Activated CD4-positive, alpha-beta memory T cell treated with anti-CD3 and anti-CD28 coated beads for 36 hours (primary cell): Measurements from ENCODE around the gene SPEG. TPM values are rescaled to one million over a fixed set of nuclear protein-coding genes. Genes with fewer than 3 reads are reported as not detected.

Source experiments
- CTCF ChIA-PET: fragments of 350-600 bp; sonication (Branson Sonifier 250); formaldehyde crosslinking; loops from one replicate; lab custom pipeline; 2021; ENCODE audit warnings: antibody characterized with exemption, inconsistent platforms; lab: Charles Lee
- POLR2A ChIA-PET: fragments of 350-600 bp; sonication (Branson Sonifier 250); formaldehyde crosslinking; loops from one replicate; lab custom pipeline; 2021; ENCODE audit warnings: antibody characterized with exemption; lab: Charles Lee
- DNase-seq: peaks from one replicate; pipeline ENCODE4 v3.0.0-alpha.2; 2020
- H3K27ac Mint-ChIP-seq: one replicate; pipeline ENCODE4 v1.8.0; 2021; ENCODE audit warnings: mixed read lengths
- H3K27me3 Mint-ChIP-seq: one replicate; pipeline ENCODE4 v1.8.0; 2021; ENCODE audit warnings: mixed read lengths
- H3K36me3 Mint-ChIP-seq: one replicate; pipeline ENCODE4 v1.8.0; 2021; ENCODE audit warnings: mixed read lengths
- H3K4me1 Mint-ChIP-seq: one replicate; pipeline ENCODE4 v1.8.0; 2021; ENCODE audit warnings: low read depth, mixed read lengths
- H3K4me3 Mint-ChIP-seq: one replicate; pipeline ENCODE4 v1.8.0; 2021; ENCODE audit warnings: mild to moderate bottlenecking, mixed read lengths
- H3K9me3 Mint-ChIP-seq: one replicate; pipeline ENCODE4 v1.8.0; 2021; ENCODE audit warnings: mixed read lengths
- intact Hi-C: fragments of 100-400 bp; cut with micrococcal nuclease; formaldehyde crosslinking; loops from one replicate; pipeline ENCODE4 v1.15.1; 2023
- total RNA-seq, 2 experiments: library from RNA; stranded (reverse); gene quantifications; one replicate each; pipeline ENCODE4 v1.2.3, GENCODE V29; 2021

Gene SPEG
- total RNA-seq, 2 experiments from 2014 or later: 1.1 to 1.7 TPM

DNA sequence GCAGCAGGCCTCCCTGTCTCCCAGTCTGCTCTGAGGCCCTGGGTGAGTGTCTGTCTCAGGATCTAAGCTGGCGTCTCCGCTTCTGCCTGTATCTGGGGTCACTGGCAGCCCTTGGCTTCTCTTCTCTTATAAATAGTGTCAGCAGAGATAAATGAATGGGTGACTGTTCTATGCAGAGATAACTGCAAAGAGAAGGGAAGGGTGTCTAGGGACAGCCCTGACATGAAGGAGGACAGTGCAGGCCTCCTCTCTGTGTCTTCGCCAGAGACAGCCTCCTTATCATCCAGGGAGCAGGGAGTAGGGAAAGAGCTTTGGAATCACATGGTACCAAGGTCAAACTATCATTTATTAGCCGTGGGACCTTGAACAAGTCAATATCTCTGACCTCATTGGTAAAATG, 35.8 kb downstream of the SPEG start:
- Mint-ChIP-seq H3K27me3 (no peaks in the 10 kb centered on the region), H3K27ac (no peak overlapping the region), H3K36me3 (no peaks in the 10 kb centered on the region), H3K4me1 (no peaks in the 10 kb centered on the region), H3K4me3 (no peak overlapping the region), H3K9me3 (no peaks in the 10 kb centered on the region)
- DNase-seq: no peak
- ChIA-PET POLR2A (no interaction called here), CTCF (interaction anchor here (1.1 to 9.8 kb wide), 3 partner anchors 17 to 59 kb away, joined by 3 to 95 read pairs (median 4); partner anchors contain the start of gene GMPPA)
- intact Hi-C loops: no loop called here

DNA sequence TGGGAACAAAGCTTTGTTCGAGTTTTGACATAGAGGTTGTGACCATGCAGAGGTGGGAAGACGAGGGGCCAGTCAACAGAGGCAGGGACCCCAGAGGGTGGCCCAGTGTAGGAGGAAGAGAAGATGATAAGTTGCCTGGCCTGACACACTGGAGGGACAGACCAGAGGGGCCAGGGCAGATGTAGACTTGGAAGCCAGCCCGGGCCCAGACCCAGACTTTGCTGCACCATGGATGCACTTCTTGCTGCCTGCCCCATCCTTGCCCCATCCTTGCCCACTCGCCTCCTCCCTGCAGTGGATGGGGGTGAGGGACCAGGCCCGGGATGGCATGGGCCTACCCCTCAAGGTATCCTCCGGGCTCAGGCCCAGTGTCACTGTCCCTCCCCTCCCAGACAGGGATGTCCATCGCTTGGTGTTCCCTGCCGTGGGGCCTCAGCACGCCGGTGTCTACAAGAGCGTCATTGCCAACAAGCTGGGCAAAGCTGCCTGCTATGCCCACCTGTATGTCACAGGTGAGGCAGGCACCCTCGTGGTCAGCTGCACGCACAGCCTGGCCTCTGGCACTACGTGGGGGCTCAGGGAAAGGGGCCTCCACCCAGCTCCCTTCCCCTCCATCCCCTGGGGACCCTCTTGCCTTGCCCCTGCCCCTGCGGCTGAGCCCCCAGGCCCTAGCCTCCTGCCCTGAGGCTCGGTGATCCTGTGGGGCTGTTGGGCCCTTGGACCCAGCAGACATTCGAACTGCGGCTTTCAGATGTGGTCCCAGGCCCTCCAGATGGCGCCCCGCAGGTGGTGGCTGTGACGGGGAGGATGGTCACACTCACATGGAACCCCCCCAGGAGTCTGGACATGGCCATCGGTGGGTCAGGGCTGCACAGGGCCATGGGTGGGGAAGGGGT, 37.1 kb downstream of the SPEG start:
- Mint-ChIP-seq H3K27ac (no peak overlapping the region), H3K4me1 (peaks cover 4% of the 10 kb centered on the region), H3K27me3 (peaks cover 2% of the 10 kb centered on the region), H3K4me3 (no peak overlapping the region), H3K36me3 (no peaks in the 10 kb centered on the region), H3K9me3 (no peaks in the 10 kb centered on the region)
- DNase-seq: no peak
- ChIA-PET CTCF (interaction anchor here (9.8 kb wide), 1 partner anchor 58 kb away, joined by 95 read pairs; no protein-coding TSS in a partner anchor), POLR2A (no interaction called here)
- intact Hi-C loops: no loop called here

DNA sequence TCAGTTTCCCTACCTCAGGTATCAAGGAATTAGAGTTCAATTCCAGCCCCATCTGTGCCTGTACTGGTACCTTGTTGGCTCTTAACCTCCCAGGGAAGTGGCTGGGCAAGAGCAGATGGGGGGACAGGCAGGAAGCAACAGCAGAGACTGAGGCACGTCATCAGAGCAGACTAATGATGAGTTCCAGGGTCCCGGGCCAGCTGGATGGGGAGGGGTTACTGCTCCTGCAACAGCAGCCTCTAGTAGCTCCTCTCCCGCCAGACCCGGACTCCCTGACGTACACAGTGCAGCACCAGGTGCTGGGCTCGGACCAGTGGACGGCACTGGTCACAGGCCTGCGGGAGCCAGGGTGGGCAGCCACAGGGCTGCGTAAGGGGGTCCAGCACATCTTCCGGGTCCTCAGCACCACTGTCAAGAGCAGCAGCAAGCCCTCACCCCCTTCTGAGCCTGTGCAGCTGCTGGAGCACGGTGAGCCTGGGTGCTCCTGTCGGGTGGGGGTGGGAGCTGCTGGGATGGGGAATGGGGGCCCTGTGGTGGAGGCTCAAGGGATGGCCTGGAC, 38.1 kb downstream of the SPEG start:
- no peak overlapping the region for H3K27ac Mint-ChIP-seq
- intact Hi-C loops: no loop called here
- H3K27me3 Mint-ChIP-seq: peaks cover 2% of the 10 kb centered on the region
- H3K9me3 Mint-ChIP-seq: no peaks in the 10 kb centered on the region
- ChIA-PET POLR2A (no interaction called here), CTCF (interaction anchor here (0.7 to 9.8 kb wide), 2 partner anchors 57 to 70 kb away, joined by 4 to 95 read pairs; no protein-coding TSS in a partner anchor)
- DNase-seq: no peak
- H3K4me1 Mint-ChIP-seq: peaks cover 4% of the 10 kb centered on the region
- no peak overlapping the region for H3K4me3 Mint-ChIP-seq
- no peaks in the 10 kb centered on the region for H3K36me3 Mint-ChIP-seq

DNA sequence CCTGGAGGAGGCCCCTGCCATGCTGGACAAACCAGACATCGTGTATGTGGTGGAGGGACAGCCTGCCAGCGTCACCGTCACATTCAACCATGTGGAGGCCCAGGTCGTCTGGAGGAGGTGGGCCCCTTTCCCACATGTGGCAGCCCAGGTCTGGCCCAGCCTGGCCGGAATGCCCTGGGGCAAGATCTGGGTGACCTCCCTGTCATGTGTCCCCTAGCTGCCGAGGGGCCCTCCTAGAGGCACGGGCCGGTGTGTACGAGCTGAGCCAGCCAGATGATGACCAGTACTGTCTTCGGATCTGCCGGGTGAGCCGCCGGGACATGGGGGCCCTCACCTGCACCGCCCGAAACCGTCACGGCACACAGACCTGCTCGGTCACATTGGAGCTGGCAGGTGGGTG, 38.9 kb downstream of the SPEG start:
- no peak overlapping the region for H3K27ac Mint-ChIP-seq
- peaks cover 4% of the 10 kb centered on the region for H3K4me1 Mint-ChIP-seq
- DNase-seq: no peak
- peaks cover 2% of the 10 kb centered on the region for H3K27me3 Mint-ChIP-seq
- ChIA-PET POLR2A (no interaction called here), CTCF (interaction anchor here (0.7 to 9.8 kb wide), 2 partner anchors 56 to 68 kb away, joined by 4 to 95 read pairs; no protein-coding TSS in a partner anchor)
- intact Hi-C loops: no loop called here
- no peaks in the 10 kb centered on the region for H3K36me3 Mint-ChIP-seq
- H3K4me3 Mint-ChIP-seq: no peak overlapping the region
- no peaks in the 10 kb centered on the region for H3K9me3 Mint-ChIP-seq

DNA sequence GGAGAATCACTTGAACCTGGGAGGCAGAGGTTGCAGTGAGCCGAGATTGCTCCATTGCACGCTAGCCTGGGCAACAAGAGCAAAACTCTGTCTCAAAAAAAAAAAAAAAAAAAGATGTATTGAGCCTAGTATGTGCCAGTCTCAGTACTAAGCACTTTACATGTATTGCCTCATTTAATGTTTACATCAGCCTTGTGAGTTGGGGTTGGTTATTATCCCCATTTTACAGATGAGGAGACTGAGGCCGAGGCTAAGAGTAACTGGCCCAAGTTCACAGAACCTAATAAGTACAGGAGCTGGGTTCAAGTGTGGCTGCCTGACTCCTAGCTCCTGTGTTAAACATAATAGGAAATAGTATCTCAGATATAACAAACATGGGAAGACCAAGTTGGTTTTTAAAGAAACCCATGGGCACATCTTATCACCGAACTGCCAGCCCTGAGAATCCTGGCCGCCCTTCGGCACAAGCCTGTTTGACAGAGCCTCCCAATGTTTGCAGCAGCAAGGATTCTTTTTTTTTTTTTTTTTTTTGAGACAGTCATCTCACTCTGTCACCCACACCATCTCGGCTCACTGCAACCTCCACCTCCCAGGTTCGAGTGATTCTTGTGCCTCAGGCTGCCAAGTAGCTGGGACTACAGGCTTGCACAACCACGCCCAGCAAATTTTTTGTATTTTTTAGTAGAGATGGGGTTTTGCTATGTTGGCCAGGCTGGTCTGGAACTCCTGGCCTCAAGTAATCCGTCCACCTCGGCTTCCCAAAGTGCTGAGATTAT, 39.8 kb downstream of the SPEG start:
- Mint-ChIP-seq H3K9me3 (no peaks in the 10 kb centered on the region), H3K36me3 (no peaks in the 10 kb centered on the region), H3K4me3 (no peak overlapping the region), H3K27me3 (peaks cover 2% of the 10 kb centered on the region), H3K27ac (no peak overlapping the region), H3K4me1 (peaks cover 4% of the 10 kb centered on the region)
- ChIA-PET POLR2A (no interaction called here), CTCF (interaction anchor here (0.7 to 9.8 kb wide), 4 partner anchors 11 to 67 kb away, joined by 4 to 95 read pairs (median 11); no protein-coding TSS in a partner anchor)
- DNase-seq: no peak
- intact Hi-C loops: no loop called here

DNA sequence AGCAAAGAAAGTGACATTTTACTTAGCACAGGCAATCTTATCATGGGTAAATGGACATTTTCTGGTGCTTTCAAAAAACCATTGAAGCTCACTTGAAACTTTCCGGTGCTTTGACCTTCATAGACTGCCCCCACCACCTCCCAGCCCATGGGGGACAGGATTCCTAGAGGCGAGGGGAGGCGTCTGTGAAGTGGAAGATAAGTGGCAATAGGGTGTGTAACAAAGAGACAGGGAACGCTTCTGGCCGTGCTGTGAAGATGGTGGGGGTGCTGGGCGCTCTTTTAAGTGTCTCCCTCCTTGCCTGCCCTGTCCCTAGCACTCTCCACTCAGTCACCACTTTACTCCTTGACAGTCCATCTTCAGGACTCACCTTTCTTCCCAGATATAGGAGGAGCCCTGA, 40.6 kb downstream of the SPEG start:
- peaks cover 4% of the 10 kb centered on the region for H3K4me1 Mint-ChIP-seq
- no peaks in the 10 kb centered on the region for H3K9me3 Mint-ChIP-seq
- no peak for DNase-seq
- no peak overlapping the region for H3K27ac Mint-ChIP-seq
- H3K4me3 Mint-ChIP-seq: no peak overlapping the region
- H3K36me3 Mint-ChIP-seq: no peaks in the 10 kb centered on the region
- peaks cover 2% of the 10 kb centered on the region for H3K27me3 Mint-ChIP-seq
- CTCF ChIA-PET: interaction anchor here (0.8 to 9.8 kb wide), 10 partner anchors 12 to 68 kb away, joined by 3 to 95 read pairs (median 6); partner anchors contain the start of genes CHPF, GMPPA and TMEM198
- POLR2A ChIA-PET: no interaction called here
- intact Hi-C loops: no loop called here

DNA sequence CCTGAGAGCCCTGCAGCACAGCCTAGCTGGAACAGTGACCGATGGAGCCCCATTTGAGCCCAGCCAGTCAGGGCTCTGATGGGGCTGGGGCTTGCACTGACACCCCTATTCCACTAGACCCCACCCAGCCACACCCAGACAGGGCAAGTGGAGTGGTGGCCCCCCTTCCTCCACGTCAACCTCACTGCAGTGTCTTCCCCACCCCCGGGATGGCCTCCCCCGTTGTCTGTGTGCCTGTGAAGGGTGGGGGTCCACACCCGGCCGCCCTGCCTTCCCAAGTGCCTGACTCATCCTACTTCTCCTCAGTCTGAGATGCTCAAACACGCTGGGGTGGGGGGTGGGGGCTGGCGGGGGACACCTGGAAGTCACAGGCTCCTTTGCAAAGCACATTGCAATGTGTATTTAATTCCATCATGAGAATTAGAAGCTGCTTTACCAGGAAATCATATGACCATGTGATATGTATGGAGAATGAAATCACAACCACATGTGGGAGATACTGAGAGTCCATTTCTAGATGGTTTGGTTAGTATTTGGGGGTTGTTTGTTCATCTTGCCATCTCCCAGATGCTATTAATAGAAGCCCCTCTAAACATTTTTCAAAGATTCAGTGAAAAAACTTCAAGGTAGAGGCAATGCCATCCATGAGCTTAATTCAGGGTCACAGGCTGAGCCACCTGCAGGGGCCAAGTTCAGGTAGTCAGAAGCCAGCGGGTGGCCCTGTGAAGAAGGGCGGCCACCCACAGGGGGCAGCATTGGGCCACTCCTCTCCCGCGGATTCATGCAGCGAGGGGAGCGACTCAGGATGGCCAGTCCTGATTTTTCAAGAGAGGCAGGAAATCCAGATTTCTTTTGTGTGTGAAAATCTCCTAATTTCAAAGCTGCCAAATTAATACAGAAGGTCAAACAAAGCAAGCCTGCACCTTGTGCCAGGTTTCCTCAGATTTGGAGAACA, 41.3 kb downstream of the SPEG start:
- CTCF ChIA-PET: interaction anchor here (0.6 to 9.8 kb wide), 16 partner anchors 10 to 918 kb away, joined by 3 to 95 read pairs (median 5); partner anchors contain the start of genes CHPF, GMPPA and TMEM198
- H3K27ac Mint-ChIP-seq: no peak overlapping the region
- H3K4me3 Mint-ChIP-seq: no peak overlapping the region
- no peaks in the 10 kb centered on the region for H3K36me3 Mint-ChIP-seq
- peaks cover 3% of the 10 kb centered on the region for H3K27me3 Mint-ChIP-seq
- peaks cover 4% of the 10 kb centered on the region for H3K4me1 Mint-ChIP-seq
- H3K9me3 Mint-ChIP-seq: no peaks in the 10 kb centered on the region
- POLR2A ChIA-PET: no interaction called here
- intact Hi-C loops: loop anchor here (1.0 to 2.0 kb wide), 2 partner anchors 23 to 54 kb away; partner anchors contain the start of gene GMPPA
- peak; percentile 78 for DNase-seq

DNA sequence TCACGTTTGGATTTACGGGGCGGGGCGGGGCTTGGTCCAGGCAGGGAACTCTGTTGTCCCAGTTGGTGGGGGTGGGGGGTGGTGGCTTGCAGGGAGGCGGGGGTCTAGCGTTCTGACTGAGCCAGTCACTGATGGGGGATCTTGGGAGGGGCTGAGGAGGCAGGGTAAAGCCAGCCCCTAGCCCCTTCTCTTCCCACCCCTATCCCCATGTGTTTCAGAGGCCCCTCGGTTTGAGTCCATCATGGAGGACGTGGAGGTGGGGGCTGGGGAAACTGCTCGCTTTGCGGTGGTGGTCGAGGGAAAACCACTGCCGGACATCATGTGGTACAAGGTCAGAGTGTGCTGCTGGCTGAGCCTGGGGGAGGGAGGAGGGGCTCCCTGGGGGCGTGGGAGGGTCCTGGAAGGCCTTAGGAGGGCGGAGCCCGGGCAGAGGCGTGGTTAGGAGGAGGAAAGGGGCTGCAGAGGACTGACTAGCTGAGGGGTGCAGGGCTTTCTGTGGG, 42.1 kb downstream of the SPEG start:
- peaks cover 4% of the 10 kb centered on the region for H3K4me1 Mint-ChIP-seq
- no peaks in the 10 kb centered on the region for H3K36me3 Mint-ChIP-seq
- peaks cover 3% of the 10 kb centered on the region for H3K27me3 Mint-ChIP-seq
- intact Hi-C loops: loop anchor here (1.0 to 2.0 kb wide), 2 partner anchors 22 to 54 kb away; partner anchors contain the start of gene GMPPA
- CTCF ChIA-PET: interaction anchor here (0.6 to 9.8 kb wide), 12 partner anchors 9 to 919 kb away, joined by 3 to 95 read pairs (median 6); partner anchors contain the start of gene GMPPA
- no peak overlapping the region for H3K27ac Mint-ChIP-seq
- no peak for DNase-seq
- POLR2A ChIA-PET: no interaction called here
- H3K9me3 Mint-ChIP-seq: no peaks in the 10 kb centered on the region
- no peak overlapping the region for H3K4me3 Mint-ChIP-seq

DNA sequence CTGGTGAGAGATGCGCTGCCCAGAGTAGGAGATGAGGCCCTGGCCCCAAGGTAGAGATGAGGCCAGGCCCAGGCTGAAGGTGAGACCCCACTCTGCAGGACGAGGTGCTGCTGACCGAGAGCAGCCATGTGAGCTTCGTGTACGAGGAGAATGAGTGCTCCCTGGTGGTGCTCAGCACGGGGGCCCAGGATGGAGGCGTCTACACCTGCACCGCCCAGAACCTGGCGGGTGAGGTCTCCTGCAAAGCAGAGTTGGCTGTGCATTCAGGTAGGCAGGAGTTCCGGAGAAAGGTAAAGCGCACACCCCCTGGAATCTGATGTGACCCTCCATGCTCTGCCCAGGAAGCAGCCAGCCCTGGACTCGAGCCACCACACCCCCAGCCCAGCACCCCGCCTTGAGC, 42.5 kb downstream of the SPEG start:
- Mint-ChIP-seq H3K4me1 (peaks cover 4% of the 10 kb centered on the region), H3K27ac (no peak overlapping the region), H3K4me3 (no peak overlapping the region), H3K36me3 (no peaks in the 10 kb centered on the region), H3K27me3 (peaks cover 5% of the 10 kb centered on the region), H3K9me3 (no peaks in the 10 kb centered on the region)
- ChIA-PET POLR2A (no interaction called here), CTCF (interaction anchor here (0.8 to 9.8 kb wide), 3 partner anchors 17 to 75 kb away, joined by 3 to 95 read pairs (median 19); a partner anchor contains a TSS)
- intact Hi-C loops: loop anchor here (2.0 kb wide), 1 partner anchor 22 kb away; the partner anchor contains the start of gene GMPPA
- DNase-seq: no peak

DNA sequence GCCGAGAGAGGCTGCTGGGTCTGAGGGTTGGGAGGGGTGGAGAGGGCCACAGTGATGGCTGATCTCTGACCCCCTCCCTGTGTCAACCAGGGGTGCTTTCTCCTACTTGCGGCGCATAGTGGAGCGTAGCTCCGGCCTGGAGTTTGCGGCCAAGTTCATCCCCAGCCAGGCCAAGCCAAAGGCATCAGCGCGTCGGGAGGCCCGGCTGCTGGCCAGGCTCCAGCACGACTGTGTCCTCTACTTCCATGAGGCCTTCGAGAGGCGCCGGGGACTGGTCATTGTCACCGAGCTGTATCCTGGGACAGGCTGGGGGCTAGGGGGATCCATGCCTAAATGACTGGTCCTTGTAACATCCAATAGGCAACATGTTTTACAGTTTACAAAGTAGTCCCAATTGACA, 43.2 kb downstream of the SPEG start:
- intact Hi-C loops: loop anchor here (2.0 kb wide), 1 partner anchor 21 kb away; the partner anchor contains the start of gene GMPPA
- Mint-ChIP-seq H3K27me3 (peaks cover 12% of the 10 kb centered on the region), H3K4me3 (no peak overlapping the region), H3K36me3 (no peaks in the 10 kb centered on the region), H3K27ac (no peak overlapping the region), H3K4me1 (peaks cover 4% of the 10 kb centered on the region), H3K9me3 (no peaks in the 10 kb centered on the region)
- DNase-seq: no peak
- ChIA-PET CTCF (interaction anchor here (0.8 to 9.8 kb wide), 4 partner anchors 10 to 75 kb away, joined by 3 to 95 read pairs (median 11); a partner anchor contains a TSS), POLR2A (no interaction called here)
